Measurements from ENCODE around the gene MAGEA4. TPM values are rescaled to one million over a fixed set of nuclear protein-coding genes. Genes with fewer than 3 reads are reported as not detected.
"Not testable (repeated sequence)": the region's sequence is repeated elsewhere in the genome, so short reads cannot be mapped to it uniquely, and the experiment has no call there.

MAGEA4 gene
- total RNA-seq, 4 donors from 2014 or later: not detected

DNA sequence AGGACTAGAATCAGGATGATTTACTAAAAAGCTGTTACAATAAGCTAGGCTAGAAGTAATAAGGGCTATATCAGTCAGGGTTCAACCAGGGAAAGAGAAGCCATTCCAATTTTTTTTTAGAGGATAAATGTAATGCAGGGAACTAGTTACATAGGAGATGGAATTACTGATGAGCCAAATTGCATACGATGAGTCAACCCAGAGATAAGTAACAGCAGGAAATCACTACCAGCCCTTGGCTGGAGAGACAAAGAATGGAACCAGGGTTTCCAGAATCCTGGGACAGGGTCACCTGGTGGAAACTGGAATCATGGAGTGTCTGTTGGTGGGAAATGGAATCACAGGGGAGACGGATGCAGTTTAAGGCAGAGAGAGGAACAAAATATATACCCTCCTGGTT lies 13.1 kb upstream of the MAGEA4 start:
- TF ChIP-seq, protein P1, sequence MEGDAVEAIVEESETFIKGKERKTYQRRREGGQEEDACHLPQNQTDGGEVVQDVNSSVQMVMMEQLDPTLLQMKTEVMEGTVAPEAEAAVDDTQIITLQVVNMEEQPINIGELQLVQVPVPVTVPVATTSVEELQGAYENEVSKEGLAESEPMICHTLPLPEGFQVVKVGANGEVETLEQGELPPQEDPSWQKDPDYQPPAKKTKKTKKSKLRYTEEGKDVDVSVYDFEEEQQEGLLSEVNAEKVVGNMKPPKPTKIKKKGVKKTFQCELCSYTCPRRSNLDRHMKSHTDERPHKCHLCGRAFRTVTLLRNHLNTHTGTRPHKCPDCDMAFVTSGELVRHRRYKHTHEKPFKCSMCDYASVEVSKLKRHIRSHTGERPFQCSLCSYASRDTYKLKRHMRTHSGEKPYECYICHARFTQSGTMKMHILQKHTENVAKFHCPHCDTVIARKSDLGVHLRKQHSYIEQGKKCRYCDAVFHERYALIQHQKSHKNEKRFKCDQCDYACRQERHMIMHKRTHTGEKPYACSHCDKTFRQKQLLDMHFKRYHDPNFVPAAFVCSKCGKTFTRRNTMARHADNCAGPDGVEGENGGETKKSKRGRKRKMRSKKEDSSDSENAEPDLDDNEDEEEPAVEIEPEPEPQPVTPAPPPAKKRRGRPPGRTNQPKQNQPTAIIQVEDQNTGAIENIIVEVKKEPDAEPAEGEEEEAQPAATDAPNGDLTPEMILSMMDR (IDR thresholded peaks at IDR 0.05): no peak
- no peak for TF ChIP-seq POLR2AphosphoS5 (IDR thresholded peaks at IDR 0.05)
- Histone ChIP-seq H3K9me3 (no peaks in the 10 kb centered on the region), H3K4me3 (no peak overlapping the region), H3K4me1 (peaks cover 10% of the 10 kb centered on the region), H3K27ac (no peak overlapping the region), H3K36me3 (no peaks in the 10 kb centered on the region), H3K27me3 (no peaks in the 10 kb centered on the region)
- DNase-seq (ENCODE audit: low spot score in 2 of 2): no peak
- WGBS: 75% methylated on average over 2 of the region's 2 CpGs

DNA sequence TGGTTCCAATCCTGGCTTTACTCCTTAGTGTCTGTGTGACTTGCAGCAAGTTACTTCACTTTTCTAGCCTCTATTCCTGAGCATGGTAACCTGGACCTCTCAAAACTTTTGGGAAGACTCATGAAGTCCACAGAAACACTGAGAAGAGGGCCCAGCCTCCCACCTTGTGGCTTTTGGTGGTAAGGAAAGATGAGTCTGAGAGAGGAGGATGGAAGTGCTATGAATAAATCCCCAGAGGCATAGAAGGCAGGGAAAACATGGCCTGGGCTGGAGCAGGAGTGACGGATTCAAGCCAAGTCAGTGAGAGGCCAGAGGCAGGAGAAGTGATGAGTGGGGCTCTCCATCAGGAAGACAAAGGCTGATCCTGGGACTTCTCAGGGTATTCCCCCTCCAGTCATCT lies 10.9 kb upstream of the MAGEA4 start:
- peaks cover 10% of the 10 kb centered on the region for H3K4me1 ChIP-seq
- WGBS: 42% methylated on average over 1 of the region's 1 CpG
- no peaks in the 10 kb centered on the region for H3K9me3 ChIP-seq
- no peak for TF ChIP-seq POLR2A (IDR thresholded peaks at IDR 0.05)
- TF ChIP-seq EP300 (IDR thresholded peaks at IDR 0.05): no peak
- TF ChIP-seq, protein P1 (IDR thresholded peaks at IDR 0.05): no peak
- TF ChIP-seq POLR2AphosphoS5 (IDR thresholded peaks at IDR 0.05): no peak
- no peak overlapping the region for H3K4me3 ChIP-seq
- no peaks in the 10 kb centered on the region for H3K27me3 ChIP-seq
- no peak for DNase-seq (ENCODE audit: low spot score in 2 of 2)
- no peak overlapping the region for H3K27ac ChIP-seq
- H3K36me3 ChIP-seq: no peaks in the 10 kb centered on the region

DNA sequence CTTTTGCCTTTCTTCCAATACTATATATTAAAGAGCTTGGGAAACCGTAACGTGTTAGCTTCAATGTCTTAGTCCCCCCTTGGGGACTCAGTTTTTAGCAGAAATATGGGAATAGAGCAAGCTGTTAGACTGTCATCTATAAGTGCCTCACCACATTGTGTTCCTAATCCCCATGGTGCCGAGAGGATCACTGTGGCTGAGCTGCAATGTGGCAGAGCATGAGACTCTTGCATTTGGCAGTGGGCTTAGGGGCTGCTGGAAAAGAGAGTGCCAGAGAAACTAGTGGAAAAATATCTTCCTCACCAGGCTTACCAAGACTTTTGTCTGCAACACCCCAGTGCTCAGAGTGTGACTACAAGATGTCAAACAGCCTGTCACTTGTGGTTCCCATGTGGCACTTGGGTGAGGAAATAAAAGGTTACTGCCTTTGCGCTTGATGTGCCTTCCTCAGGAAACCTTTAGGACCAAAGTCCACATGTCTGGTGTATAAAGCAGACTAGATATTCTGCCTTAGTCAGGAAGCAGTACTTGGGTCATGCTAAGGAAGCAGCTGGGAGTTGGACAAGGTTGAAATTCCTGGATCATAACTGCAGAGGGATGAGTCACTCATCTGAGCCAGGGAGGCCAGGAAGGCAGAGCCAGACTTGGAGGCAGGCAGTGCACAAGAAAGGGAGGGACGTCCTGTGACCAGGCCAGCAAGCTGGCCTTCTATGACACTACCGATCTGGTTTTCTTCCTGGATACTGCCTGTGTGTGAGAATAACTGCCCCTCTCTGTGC lies 9.7 kb upstream of the MAGEA4 start:
- H3K4me1 ChIP-seq: peaks cover 10% of the 10 kb centered on the region
- H3K36me3 ChIP-seq: no peaks in the 10 kb centered on the region
- DNase-seq (ENCODE audit: low spot score in 2 of 2): no peak
- WGBS: 57% methylated on average over 6 of the region's 6 CpGs
- no peak for TF ChIP-seq POLR2AphosphoS5 (IDR thresholded peaks at IDR 0.05)
- TF ChIP-seq, protein P1 (IDR thresholded peaks at IDR 0.05): no peak
- no peaks in the 10 kb centered on the region for H3K9me3 ChIP-seq
- no peaks in the 10 kb centered on the region for H3K27me3 ChIP-seq
- H3K27ac ChIP-seq: no peak overlapping the region
- no peak overlapping the region for H3K4me3 ChIP-seq

DNA sequence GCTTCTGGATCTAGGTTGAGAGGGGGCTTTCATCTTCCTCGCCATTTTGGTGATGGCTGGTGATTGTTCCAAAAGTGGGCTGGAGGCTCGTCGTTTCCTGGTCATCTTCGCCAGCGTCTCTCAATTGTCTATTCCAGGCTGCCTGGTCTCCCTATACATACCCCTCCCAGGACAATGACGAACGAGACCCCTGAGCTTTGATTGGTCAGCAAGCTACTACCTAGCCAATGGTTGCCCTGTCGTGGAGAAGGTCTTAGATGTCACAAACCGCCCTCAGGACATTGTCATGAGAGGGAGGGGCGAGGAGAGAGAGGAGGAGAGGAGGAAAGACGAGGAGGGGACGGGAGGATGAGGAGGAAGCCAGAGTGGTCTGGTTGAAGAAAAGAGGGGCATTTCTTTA lies 7.7 kb upstream of the MAGEA4 start:
- H3K4me3 ChIP-seq: no peak overlapping the region
- H3K27me3 ChIP-seq: no peaks in the 10 kb centered on the region
- DNase-seq (ENCODE audit: low spot score in 2 of 2): no peak
- WGBS: 74% methylated on average over 12 of the region's 12 CpGs
- peaks cover 10% of the 10 kb centered on the region for H3K4me1 ChIP-seq
- H3K27ac ChIP-seq: no peak overlapping the region
- TF ChIP-seq POLR2A (IDR thresholded peaks at IDR 0.05) (no peak), POLR2AphosphoS5 (IDR thresholded peaks at IDR 0.05) (no peak), EP300 (IDR thresholded peaks at IDR 0.05) (no peak)
- TF ChIP-seq, protein P1 (IDR thresholded peaks at IDR 0.05): no peak
- H3K36me3 ChIP-seq: no peaks in the 10 kb centered on the region
- no peaks in the 10 kb centered on the region for H3K9me3 ChIP-seq

DNA sequence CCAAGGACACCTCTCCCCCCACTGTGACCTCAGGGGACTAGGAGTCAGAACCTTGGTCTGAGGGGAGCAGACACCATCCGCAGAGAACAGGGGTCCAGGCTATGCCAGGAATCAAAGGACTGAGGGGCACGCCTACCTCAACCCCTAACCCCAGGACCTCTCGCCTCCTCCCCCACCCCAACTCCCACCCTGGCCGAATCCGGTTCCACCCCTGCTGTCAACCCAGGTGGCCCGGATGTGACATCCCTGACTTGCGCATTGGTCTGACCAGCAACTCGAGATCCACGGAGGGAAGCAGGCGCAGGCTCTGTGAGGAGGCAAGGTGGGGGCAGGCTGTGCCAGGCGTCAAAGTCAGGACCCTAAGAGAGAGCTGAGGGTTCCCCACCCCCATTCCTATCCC lies 468 bp upstream of the MAGEA4 start:
- Histone ChIP-seq H3K27me3 (no peaks in the 10 kb centered on the region), H3K9me3 (no peaks in the 10 kb centered on the region), H3K27ac (no peak overlapping the region), H3K4me1 (no peaks in the 10 kb centered on the region), H3K36me3 (no peaks in the 10 kb centered on the region), H3K4me3 (no peak overlapping the region)
- WGBS: 91% methylated on average over 9 of the region's 11 CpGs
- TF ChIP-seq, protein P1 (IDR thresholded peaks at IDR 0.05): no peak
- TF ChIP-seq POLR2AphosphoS5 (IDR thresholded peaks at IDR 0.05) (no peak), EP300 (IDR thresholded peaks at IDR 0.05) (no peak), POLR2A (IDR thresholded peaks at IDR 0.05) (no peak)
- no peak for DNase-seq (ENCODE audit: low spot score in 2 of 2)

DNA sequence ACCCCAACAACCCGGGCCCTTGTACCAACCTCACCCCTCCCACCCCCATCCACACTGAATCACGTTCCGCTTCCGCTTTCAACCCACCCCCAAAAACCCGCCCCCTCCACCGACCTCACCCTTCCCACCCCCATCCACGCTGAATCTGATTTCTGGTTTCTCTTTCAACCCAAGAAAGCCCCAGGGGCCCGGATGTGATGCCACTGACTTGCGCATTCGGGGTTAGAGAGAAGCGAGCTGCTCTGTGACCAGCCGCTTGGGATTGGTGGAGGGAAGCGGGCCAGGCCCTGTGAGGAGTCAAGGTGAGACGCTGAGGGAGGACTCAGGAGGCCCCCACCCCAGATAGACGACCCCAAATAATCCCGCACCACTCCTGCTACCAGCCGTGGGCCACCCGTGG lies 6.0 kb downstream of the MAGEA4 start:
- H3K4me3 ChIP-seq; H3K4me1 ChIP-seq; H3K9me3 ChIP-seq; DNase-seq (ENCODE audit: low spot score in 2 of 2); H3K36me3 ChIP-seq; H3K27ac ChIP-seq; H3K27me3 ChIP-seq: not testable (repeated sequence)
- WGBS: 93% methylated on average over 14 of the region's 18 CpGs

Measured in suprapubic skin (tissue), 4 donors.